Heart left ventricle (tissue), 13 donors: ENCODE measurements around the gene AMPD3.

ENCODE experiments used
- CTCF ChIP-seq, 12 donors: fragments of 200-600 bp; sonication (generic) in 4 of 12; IDR thresholded peaks; one replicate each; pipeline versions ENCODE4 v1.5.0 to v1.8.0; 2018 to 2022; ENCODE audit warnings: antibody characterized with exemption in 12 of 12, mild to moderate bottlenecking in 5 of 12
- POLR2A ChIP-seq, 2 donors: fragments of 450-650 bp; IDR thresholded peaks; one replicate each; pipeline ENCODE4 v1.6.1; 2017; ENCODE audit warnings: antibody characterized with exemption in 2 of 2, mild to moderate bottlenecking in 2 of 2, moderate library complexity in 2 of 2
- donor health status: ischemic (EF 13 %, LVEDD 7.1; RV severe dilation, severe dysfunction).
- donor health status: DM: no; HTN: yes; CAD: no.
- donor health status: DM: no; HTN: no; CAD: no.
- donor health status: ischemic (EF 25% LVEDD 6.9; RV normal size, moderate dysfunction).
- donor health status: ischemic (EF 25% LVEDD 5.7; RV mildly dilated, moderate dysfunction).
- donor health status: ischemic (EF 35%, LVEDD 5.7; RV mildly dilated, moderate dysfunction).
- donor health status: nonischemic (EF 11% LVEDD 7.7; RV severe dilation, severe dysfunction).
- donor health status: DM: yes; HTN: yes; CAD: no.
- donor health status: PGD.
- donor health status: ischemic (EF 29% LVEDD 5.4; RV normal size, mild dysfunction).
- donor health status: nonischemic (EF 23%, LVEDD 6.1; RV moderate dilation, normal function).

GRCh38 chr11:10526974-10527918, 72.2 kb downstream of the AMPD3 start:
- no peak for TF ChIP-seq CTCF (IDR thresholded peaks at IDR 0.05)
- TF ChIP-seq POLR2A (IDR thresholded peaks at IDR 0.05), result no peak
